Epithelial cell of esophagus (primary cell): Measurements from ENCODE around the gene VMP1.
"Not testable (repeated sequence)": the region's sequence is repeated elsewhere in the genome, so short reads cannot be mapped to it uniquely, and the experiment has no call there.

ENCODE experiments used
- DNase-seq: peaks from one replicate; pipeline ENCODE4 v3.0.0; 2010; ENCODE audit warnings: low read depth
- H3K4me3 ChIP-seq: 2 replicates; pipeline ENCODE4 v1.5.1; 2011; ENCODE audit warnings: mild to moderate bottlenecking, low read length, control low read depth
- CTCF ChIP-seq: IDR thresholded peaks from 2 replicates; pipeline ENCODE4 v1.5.1; 2011; ENCODE audit warnings: low read depth, mild to moderate bottlenecking, low read length, control low read depth, inconsistent platforms; ENCODE audit not compliant: insufficient read depth; ENCODE audit errors: missing control alignments

VMP1 gene

GRCh38 chr17:59870482-59870881 is 163.0 kb downstream of the VMP1 start:
- H3K4me3 ChIP-seq = no peak overlapping the region
- no peak for TF ChIP-seq CTCF
- DNase-seq = no peak

DNA sequence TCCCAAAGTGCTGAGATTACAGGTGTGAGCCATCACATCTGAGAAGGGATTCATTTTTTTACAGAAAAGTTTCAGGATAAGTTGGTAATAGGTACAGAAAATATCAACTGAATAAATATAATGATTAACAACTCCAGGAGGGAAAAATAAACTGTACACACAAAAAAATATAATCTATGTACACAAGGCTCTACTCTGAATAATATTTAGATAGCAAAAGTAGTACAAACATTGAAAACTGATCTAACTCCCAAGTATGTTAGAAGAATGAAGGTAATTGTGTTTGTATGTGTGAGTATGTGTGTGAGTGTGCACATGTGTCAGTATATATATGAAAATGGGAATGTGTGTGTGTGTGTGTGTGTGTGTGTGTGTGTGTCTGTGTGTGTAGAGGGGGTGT is 164.9 kb downstream of the VMP1 start:
- TF ChIP-seq CTCF = no peak
- H3K4me3 ChIP-seq = no peak overlapping the region
- no peak for DNase-seq

- H3K4me3 ChIP-seq, DNase-seq: not testable (repeated sequence)
Measured at GRCh38 chr17:59873414-59873813, 166.0 kb downstream of the VMP1 start.

- DNase-seq = no peak
- TF ChIP-seq CTCF = no peak
Measured at GRCh38 chr17:59874376-59874775, 166.9 kb downstream of the VMP1 start.

GRCh38 chr17:59876107-59876506 is 168.7 kb downstream of the VMP1 start:
- no peak for DNase-seq
- TF ChIP-seq CTCF = no peak
- H3K4me3 ChIP-seq = no peak overlapping the region

More at GRCh38 chr17:59874376-59874775, 166.9 kb downstream of the VMP1 start:
- H3K4me3 ChIP-seq = no peak overlapping the region

DNA sequence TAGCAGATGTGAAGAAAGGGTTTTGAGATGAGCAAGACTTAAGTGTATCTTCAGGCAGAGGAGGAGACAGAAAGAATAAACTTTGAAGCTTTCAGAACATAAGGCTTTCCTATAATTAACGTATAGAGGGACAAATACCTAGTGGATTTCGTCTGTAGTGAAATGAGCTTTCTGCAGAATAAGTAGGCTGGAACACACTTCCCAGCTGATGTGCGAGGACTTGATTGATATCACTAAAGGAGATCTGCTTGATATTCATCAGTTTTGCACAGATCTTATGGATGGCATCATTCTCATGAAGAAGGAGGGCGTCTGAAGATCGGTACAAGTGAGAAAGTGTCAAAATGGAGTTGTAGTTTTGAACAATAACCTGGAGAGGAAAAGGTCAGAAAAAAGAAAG is 170.5 kb downstream of the VMP1 start:
- no peak for DNase-seq
- no peak overlapping the region for H3K4me3 ChIP-seq
- no peak for TF ChIP-seq CTCF

GRCh38 chr17:59878624-59879023 is 171.2 kb downstream of the VMP1 start:
- no peak for TF ChIP-seq CTCF
- no peak for DNase-seq
- no peak overlapping the region for H3K4me3 ChIP-seq

DNA sequence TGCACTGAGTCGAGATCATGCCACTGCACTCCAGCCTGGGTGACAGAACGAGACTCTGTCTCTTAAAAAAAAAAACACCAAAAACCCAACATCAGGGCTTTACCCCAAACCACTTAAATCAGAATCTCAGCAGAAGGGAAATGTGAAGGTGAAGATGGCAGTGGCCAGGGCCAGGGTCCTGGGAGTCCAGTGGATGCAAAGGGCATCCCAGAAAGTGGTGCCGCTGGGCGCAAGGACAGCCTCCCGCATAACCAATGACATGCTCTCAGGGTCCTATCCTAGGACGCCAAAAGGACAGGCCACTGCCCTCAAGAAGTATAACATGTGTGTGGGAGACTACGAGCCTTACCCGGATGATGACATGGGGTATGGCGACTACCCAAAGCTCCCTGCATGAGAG is 177.4 kb downstream of the VMP1 start:
- no peak overlapping the region for H3K4me3 ChIP-seq
- no peak for TF ChIP-seq CTCF
- DNase-seq = no peak
